Cortex of kidney (tissue), 1 donor: Measurements from ENCODE around the gene TOM1L2.
"Not testable (repeated sequence)": the region's sequence is repeated elsewhere in the genome, so short reads cannot be mapped to it uniquely, and the experiment has no call there.

Experiments used
- DNase-seq: peaks from one replicate; lab custom pipeline; 2025; lab: John Stamatoyannopoulos, UW

TOM1L2 gene

GRCh38 chr17:17819111-17819510 lies 153.1 kb downstream of the TOM1L2 start:
- no peak for DNase-seq

GRCh38 chr17:17818088-17818526 lies 154.1 kb downstream of the TOM1L2 start:
- no peak for DNase-seq

DNA sequence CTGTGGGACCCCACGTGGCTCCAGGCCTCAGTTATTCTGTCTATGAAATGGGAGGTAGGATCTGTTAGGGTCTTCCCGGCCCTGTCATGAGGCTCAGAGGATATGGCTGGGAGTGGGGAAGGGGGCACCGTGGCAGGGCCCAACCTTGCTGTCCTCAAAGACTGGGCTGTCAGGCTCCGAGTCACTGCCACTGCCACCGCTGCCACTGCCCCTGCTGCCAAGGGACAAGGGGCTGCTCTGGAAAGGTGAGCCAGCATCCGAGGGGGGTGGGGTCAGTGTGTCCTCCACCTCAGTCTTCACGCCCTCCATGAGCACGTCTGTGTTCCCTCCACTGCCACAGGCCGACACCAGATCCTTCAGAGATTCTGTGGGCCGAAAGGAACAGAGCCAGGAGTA lies 154.7 kb downstream of the TOM1L2 start:
- no peak for DNase-seq

GRCh38 chr17:17816831-17817551 lies 155.2 kb downstream of the TOM1L2 start:
- DNase-seq: no peak

GRCh38 chr17:17816240-17816814 lies 155.9 kb downstream of the TOM1L2 start:
- DNase-seq: no peak

- DNase-seq: no peak
Observed at GRCh38 chr17:17815436-17816200, 156.6 kb downstream of the TOM1L2 start.

GRCh38 chr17:17815062-17815406 lies 157.2 kb downstream of the TOM1L2 start:
- DNase-seq: no peak

- DNase-seq: no peak
Observed at GRCh38 chr17:17814162-17815061, 157.8 kb downstream of the TOM1L2 start.

DNA sequence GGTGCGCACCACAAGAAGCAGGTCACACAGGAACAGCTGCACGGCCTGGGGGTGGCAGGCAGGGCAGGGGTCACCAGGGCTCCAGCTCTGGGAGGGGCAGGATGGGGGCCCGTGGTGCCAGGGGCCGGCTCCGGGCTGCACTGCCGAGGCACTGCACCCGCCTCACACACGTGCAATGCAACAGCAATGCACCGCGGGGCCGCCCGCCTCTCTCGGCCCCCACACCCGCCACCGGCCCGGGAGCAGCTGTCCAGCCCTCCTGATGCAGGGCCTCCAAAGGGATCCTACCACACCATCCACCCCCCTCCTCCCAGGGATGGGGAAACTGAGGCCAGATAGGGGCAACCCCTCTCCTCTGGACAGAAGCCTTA lies 158.5 kb downstream of the TOM1L2 start:
- DNase-seq: no peak

GRCh38 chr17:17813055-17813724 lies 159.0 kb downstream of the TOM1L2 start:
- DNase-seq: no peak

- DNase-seq: no peak
Observed at GRCh38 chr17:17812211-17813054, 159.8 kb downstream of the TOM1L2 start.

DNA sequence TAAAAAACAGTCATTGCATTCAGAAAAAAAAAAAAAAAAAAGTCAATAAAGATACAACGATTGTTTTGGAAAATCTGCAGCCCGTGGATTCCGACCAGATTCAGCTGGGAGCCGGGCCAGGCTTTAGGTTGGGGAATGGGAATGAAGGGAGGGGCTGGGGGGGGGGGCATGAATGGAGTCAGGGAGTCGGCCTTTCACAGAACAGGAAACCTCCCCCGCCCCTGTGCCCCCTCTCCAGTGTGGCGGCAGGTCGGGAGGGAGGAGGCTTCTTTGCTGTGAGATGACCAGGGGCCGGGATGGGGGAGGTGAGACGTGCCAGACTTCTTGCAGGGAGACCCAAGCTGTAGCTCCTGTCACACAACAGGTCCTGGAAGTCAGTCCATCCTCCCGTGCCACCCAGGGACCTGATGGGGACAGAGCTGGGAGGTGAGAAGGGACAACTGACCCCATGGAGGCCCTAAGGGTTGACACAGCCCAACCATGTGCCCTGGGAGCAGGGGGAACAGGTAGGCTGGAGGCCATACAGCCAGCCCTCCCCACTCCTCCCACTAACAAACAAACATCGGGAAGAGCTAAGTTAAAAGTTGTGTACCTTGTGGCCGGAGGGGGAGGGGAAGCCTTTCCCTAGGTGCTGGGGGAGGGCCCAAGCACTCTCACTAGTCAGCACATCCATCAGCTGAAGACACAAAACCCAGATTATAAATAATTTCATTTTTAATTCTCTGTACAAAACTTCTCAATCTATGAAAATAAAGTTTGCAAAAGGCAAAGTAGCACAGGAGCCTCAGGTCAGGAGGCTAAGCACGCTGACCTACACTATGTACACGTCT lies 160.6 kb downstream of the TOM1L2 start:
- no peak for DNase-seq

GRCh38 chr17:17810895-17811248 lies 161.3 kb downstream of the TOM1L2 start:
- DNase-seq: no peak

GRCh38 chr17:17810084-17810894 lies 161.9 kb downstream of the TOM1L2 start:
- no peak for DNase-seq

GRCh38 chr17:17809531-17810083 lies 162.6 kb downstream of the TOM1L2 start:
- DNase-seq: no peak

GRCh38 chr17:17808706-17809432 lies 163.3 kb downstream of the TOM1L2 start:
- no peak for DNase-seq

DNA sequence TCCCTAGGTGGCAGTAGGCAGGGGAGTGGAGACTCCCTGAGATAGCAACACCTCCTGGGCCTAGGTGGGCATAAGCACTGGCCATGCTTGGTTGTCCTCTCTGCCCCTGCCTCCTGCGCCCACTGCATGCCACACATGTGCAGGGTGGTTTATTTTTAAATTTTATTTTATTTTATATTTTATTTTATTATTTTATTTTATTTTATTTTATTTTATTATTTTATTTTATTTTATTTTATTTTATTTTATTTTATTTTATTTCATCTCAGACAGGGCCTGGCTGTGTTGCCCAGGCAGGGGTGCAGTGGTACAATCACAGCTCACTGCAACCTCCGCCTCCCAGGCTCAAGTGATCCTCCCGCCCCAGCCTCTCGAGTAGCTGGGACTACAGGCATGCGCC lies 164.0 kb downstream of the TOM1L2 start:
- not testable (repeated sequence) for DNase-seq

DNA sequence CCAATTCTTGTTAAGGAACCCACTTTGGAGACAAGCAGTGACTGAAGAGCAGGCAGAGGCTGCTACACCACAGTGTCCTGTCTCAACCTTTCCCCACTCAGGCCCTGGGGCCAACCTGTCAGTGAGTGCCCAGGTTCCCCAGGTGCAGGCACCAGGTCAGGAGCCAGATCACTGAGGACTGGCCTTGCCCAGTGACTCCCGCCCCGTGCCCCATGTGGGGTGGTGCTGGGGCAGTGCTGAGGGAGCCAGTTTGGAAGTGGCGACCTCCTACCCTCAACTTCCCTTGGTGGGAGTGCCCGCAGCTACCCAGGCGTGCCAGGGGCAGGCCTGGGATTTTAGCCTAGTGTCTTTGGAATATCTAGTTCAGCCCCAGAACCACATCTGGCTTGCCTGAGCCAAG lies 164.8 kb downstream of the TOM1L2 start:
- DNase-seq: no peak
